ENCODE results near the gene TNNC1.

- TF ChIP-seq SP1 (IDR thresholded peaks at IDR 0.05) (no peak), ELF4 (IDR thresholded peaks at IDR 0.05) (no peak), FOXM1 (IDR thresholded peaks at IDR 0.05; ENCODE audit: borderline replicate concordance) (no peak)
Measured at GRCh38 chr3:52403955-52404354, 49.9 kb downstream of the TNNC1 start.
